Upper lobe of right lung (tissue), 1 donor: Measurements from ENCODE around the gene VSIG1. TPM values are rescaled to one million over a fixed set of nuclear protein-coding genes. Genes with fewer than 3 reads are reported as not detected.

Experiments used
- ATAC-seq: fragments of 200-7000 bp; cut with Tn5 transposase; one replicate; pipeline ENCODE4 v1.9.1; 2020; ENCODE audit warnings: mild to moderate bottlenecking, moderate library complexity
- DNase-seq: peaks from one replicate; pipeline ENCODE4 v3.0.0-alpha.2; 2020
- H3K27ac ChIP-seq: fragments of 200-600 bp; one replicate; pipeline ENCODE4 v1.8.0; 2022
- H3K27me3 ChIP-seq: fragments of 200-600 bp; one replicate; pipeline ENCODE4 v1.8.0; 2022; ENCODE audit warnings: mild to moderate bottlenecking
- H3K36me3 ChIP-seq: fragments of 200-600 bp; one replicate; pipeline ENCODE4 v1.8.0; 2022
- H3K4me1 ChIP-seq: fragments of 200-600 bp; one replicate; pipeline ENCODE4 v1.8.0; 2022
- H3K4me3 ChIP-seq: fragments of 200-600 bp; one replicate; pipeline ENCODE4 v1.8.0; 2022; ENCODE audit warnings: mild to moderate bottlenecking
- H3K9me3 ChIP-seq: fragments of 200-600 bp; one replicate; pipeline ENCODE4 v1.8.0; 2022
- CTCF ChIP-seq: fragments of 200-600 bp; IDR thresholded peaks from one replicate; pipeline ENCODE4 v1.8.0; 2022; ENCODE audit warnings: antibody characterized with exemption
- intact Hi-C: fragments of 100-400 bp; cut with DNase I; formaldehyde crosslinking; loops from one replicate; pipeline ENCODE4 v1.11.0; 2022
- total RNA-seq: library from RNA; stranded (reverse); fragmentation: NEBNext Ultra II Directional; extraction: Animal tissue kit (Norgen Biotek cat#: 25700); gene quantifications from one replicate; pipeline ENCODE4 v1.2.1, GENCODE V29; 2021
- donor health status: DM: no; HTN: yes; CAD: no; lungs with severe emphysema.

The VSIG1 gene
- total RNA-seq, 1 donor from 2014 or later = 1.1 TPM

GRCh38 chrX:108087792-108088191 is 42.9 kb downstream of the VSIG1 start:
- peaks cover 8% of the 10 kb centered on the region for H3K4me1 ChIP-seq
- no peak for TF ChIP-seq CTCF
- no peaks in the 10 kb centered on the region for H3K9me3 ChIP-seq
- intact Hi-C loops = no loop called here
- no peak overlapping the region for H3K4me3 ChIP-seq
- H3K36me3 ChIP-seq = peaks cover 39% of the 10 kb centered on the region
- H3K27ac ChIP-seq = no peak overlapping the region
- H3K27me3 ChIP-seq = no peaks in the 10 kb centered on the region
- DNase-seq (no peak), ATAC-seq (no peak)

- no peak for DNase-seq
- Histone ChIP-seq H3K4me3 (no peak overlapping the region), H3K36me3 (peaks cover 39% of the 10 kb centered on the region), H3K4me1 (peaks cover 8% of the 10 kb centered on the region), H3K27ac (no peak overlapping the region), H3K9me3 (no peaks in the 10 kb centered on the region), H3K27me3 (no peaks in the 10 kb centered on the region)
- no peak for TF ChIP-seq CTCF
- ATAC-seq = no peak
- intact Hi-C loops = no loop called here
Measured at GRCh38 chrX:108088511-108088910, 43.6 kb downstream of the VSIG1 start.

- DNase-seq (no peak), ATAC-seq (no peak)
- H3K36me3 ChIP-seq = peaks cover 21% of the 10 kb centered on the region
- no peaks in the 10 kb centered on the region for H3K27me3 ChIP-seq
- TF ChIP-seq CTCF = no peak
- peaks cover 8% of the 10 kb centered on the region for H3K4me1 ChIP-seq
- H3K27ac ChIP-seq = peak overlapping the region; percentile 80
- intact Hi-C loops = no loop called here
- peak overlapping the region; percentile 62 for H3K4me3 ChIP-seq
- no peaks in the 10 kb centered on the region for H3K9me3 ChIP-seq
Measured at GRCh38 chrX:108090491-108091263, 45.8 kb downstream of the VSIG1 start.

GRCh38 chrX:108091264-108091877 is 46.5 kb downstream of the VSIG1 start, which contains the start of the genes ATG4A and PSMD10:
ATG4A (plus strand) TSS chrX:108091778; CDS start chrX:108091827, 49 bp downstream.
PSMD10 (minus strand) TSS chrX:108091542; CDS start chrX:108091520, 22 bp downstream.
- no peaks in the 10 kb centered on the region for H3K27me3 ChIP-seq
- peak within 1 kb of the TSS; percentile 62 for H3K4me3 ChIP-seq
- H3K4me1 ChIP-seq = peaks cover 8% of the 10 kb centered on the region
- H3K36me3 ChIP-seq = peaks cover 15% of the 10 kb centered on the region
- H3K27ac ChIP-seq = peak within 1 kb of the TSS; percentile 80
- ATAC-seq = peak; percentile 99
- no peaks in the 10 kb centered on the region for H3K9me3 ChIP-seq
- intact Hi-C loops = no loop called here
- DNase-seq = peak; percentile 96
- no peak for TF ChIP-seq CTCF

- peaks cover 8% of the 10 kb centered on the region for H3K4me1 ChIP-seq
- H3K4me3 ChIP-seq = peak overlapping the region; percentile 62
- H3K36me3 ChIP-seq = peaks cover 10% of the 10 kb centered on the region
- no peak for TF ChIP-seq CTCF
- H3K9me3 ChIP-seq = no peaks in the 10 kb centered on the region
- no peak for DNase-seq
- intact Hi-C loops = no loop called here
- H3K27ac ChIP-seq = peak overlapping the region; percentile 68
- peak; percentile 62 for ATAC-seq
- H3K27me3 ChIP-seq = no peaks in the 10 kb centered on the region
Measured at GRCh38 chrX:108091878-108092291, 47.0 kb downstream of the VSIG1 start.
